ENCODE measurements around the gene OLIG3.

- TF ChIP-seq EZH2 (conservative IDR thresholded peaks at IDR 0.05; ENCODE audit: low read depth, low read length) (no peak), ATF7 (IDR thresholded peaks at IDR 0.05) (no peak), ATF7 (CRISPR knock-in tag; IDR thresholded peaks at IDR 0.05) (no peak), CTCF (CRISPR knock-in tag; IDR thresholded peaks at IDR 0.05) (no peak), SMC3 (IDR thresholded peaks at IDR 0.05; ENCODE audit: low read length) (no peak), ARID3A (IDR thresholded peaks at IDR 0.05; ENCODE audit: low read depth, low read length) (no peak), ZBTB33 (CRISPR knock-in tag; IDR thresholded peaks at IDR 0.05) (no peak), ZNF274 (CRISPR knock-in tag; IDR thresholded peaks at IDR 0.05) (no peak), ZBTB46 (CRISPR knock-in tag; IDR thresholded peaks at IDR 0.05; ENCODE audit: borderline replicate concordance) (no peak), SATB2 (CRISPR knock-in tag; IDR thresholded peaks at IDR 0.05) (no peak), ZNF263 (CRISPR knock-in tag; IDR thresholded peaks at IDR 0.05) (no peak), POLR2A (IDR thresholded peaks at IDR 0.05; ENCODE audit: insufficient read depth in 1 of 2, low read depth in 2 of 2, low read length in 2 of 2) (no peak), MLX (CRISPR knock-in tag; IDR thresholded peaks at IDR 0.05) (no peak), ZBTB44 (CRISPR knock-in tag; IDR thresholded peaks at IDR 0.05) (no peak)
Observed at GRCh38 chr6:137522831-137523230, 28.6 kb upstream of the OLIG3 start.

Data from HepG2 (cell line).